Measurements from ENCODE around the gene RDH16. TPM values are rescaled to one million over a fixed set of nuclear protein-coding genes. Genes with fewer than 3 reads are reported as not detected.
"Not testable (repeated sequence)": the region's sequence is repeated elsewhere in the genome, so short reads cannot be mapped to it uniquely, and the experiment has no call there.

Gene RDH16
- total RNA-seq, 1 experiment from 2014 or later, result 0.39 TPM

DNA sequence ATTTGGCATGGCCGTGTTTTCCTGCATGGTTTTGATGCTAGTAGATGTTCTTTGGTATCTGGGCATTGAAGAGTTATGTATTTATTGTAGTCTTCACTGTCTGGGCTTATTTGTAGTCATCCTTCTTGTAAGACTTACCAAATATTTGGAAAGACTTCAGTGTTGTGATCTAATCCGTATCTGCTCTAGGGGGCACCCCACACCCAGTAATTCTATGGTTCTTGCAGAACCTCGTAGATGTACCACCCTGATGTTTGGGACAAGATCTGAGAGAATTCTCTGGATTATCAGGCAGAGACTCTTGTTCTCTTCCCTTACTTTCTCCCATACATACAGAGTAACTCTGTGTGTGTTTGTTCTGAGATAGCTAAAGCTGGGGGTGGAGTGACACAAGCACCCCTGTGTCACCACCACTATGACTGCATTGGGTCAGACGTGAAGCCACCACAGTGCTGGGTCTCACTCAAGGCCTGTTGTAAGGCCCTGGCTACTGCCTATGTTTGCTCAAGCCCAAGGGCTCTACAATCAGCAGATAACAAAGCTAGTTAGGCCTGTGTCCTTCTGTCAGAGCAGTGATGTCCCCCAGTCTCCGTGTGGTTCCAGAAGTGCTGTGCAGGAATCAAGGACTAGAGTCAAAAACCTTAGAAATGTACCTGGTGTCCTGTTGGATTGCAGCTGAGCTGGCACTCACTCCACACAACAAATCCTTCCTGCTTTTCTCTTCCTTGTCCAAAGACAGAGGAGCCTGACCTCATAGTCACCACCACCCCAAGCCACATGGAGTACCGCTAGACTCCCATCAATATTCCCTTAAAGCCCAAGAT is 9.6 kb downstream of the RDH16 start:
- H3K9me3 ChIP-seq, result no peaks in the 10 kb centered on the region; the same call in 1 of the 2 replicates
- Mint-ChIP-seq H3K36me3 (ENCODE audit: insufficient read depth, unreplicated experiment) (no peaks in the 10 kb centered on the region), H3K9me3 (ENCODE audit: unreplicated experiment) (peaks cover 8% of the 10 kb centered on the region), H3K27ac (ENCODE audit: unreplicated experiment) (no peak overlapping the region), H3K4me3 (ENCODE audit: unreplicated experiment) (no peak overlapping the region), H3K27me3 (ENCODE audit: insufficient read depth, unreplicated experiment) (no peaks in the 10 kb centered on the region), H3K4me1 (ENCODE audit: low read depth, unreplicated experiment) (no peaks in the 10 kb centered on the region)
- no TSS peak for BruUV-seq (replicated peaks)
- no peaks in the 10 kb centered on the region for H3K36me3 ChIP-seq (ENCODE audit: control insufficient read depth, insufficient read depth, low read length)
- H3K27me3 ChIP-seq (replicated peaks; ENCODE audit: control insufficient read depth, insufficient read depth, low read length), result no peaks in the 10 kb centered on the region
- intact Hi-C loops (cut with micrococcal nuclease; ENCODE audit: unreplicated experiment), result loop anchor here (1.0 kb wide), 1 partner anchor 39 kb away; no protein-coding TSS in a partner anchor
- peak in 1 of 2 experiments; percentile 50 for DNase-seq
- CTCF ChIA-PET, result no interaction called here
- POLR2A ChIA-PET, result no interaction called here
- no peak overlapping the region for H3K4me3 ChIP-seq (ENCODE audit: low read depth, low read length)
- TF ChIP-seq, protein P1, sequence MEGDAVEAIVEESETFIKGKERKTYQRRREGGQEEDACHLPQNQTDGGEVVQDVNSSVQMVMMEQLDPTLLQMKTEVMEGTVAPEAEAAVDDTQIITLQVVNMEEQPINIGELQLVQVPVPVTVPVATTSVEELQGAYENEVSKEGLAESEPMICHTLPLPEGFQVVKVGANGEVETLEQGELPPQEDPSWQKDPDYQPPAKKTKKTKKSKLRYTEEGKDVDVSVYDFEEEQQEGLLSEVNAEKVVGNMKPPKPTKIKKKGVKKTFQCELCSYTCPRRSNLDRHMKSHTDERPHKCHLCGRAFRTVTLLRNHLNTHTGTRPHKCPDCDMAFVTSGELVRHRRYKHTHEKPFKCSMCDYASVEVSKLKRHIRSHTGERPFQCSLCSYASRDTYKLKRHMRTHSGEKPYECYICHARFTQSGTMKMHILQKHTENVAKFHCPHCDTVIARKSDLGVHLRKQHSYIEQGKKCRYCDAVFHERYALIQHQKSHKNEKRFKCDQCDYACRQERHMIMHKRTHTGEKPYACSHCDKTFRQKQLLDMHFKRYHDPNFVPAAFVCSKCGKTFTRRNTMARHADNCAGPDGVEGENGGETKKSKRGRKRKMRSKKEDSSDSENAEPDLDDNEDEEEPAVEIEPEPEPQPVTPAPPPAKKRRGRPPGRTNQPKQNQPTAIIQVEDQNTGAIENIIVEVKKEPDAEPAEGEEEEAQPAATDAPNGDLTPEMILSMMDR (IDR thresholded peaks at IDR 0.05; ENCODE audit: insufficient read depth in 1 of 2, low read depth in 1 of 2, low read length in 1 of 2, severe bottlenecking in 1 of 2, unreplicated experiment in 1 of 2), result no peak
- no peaks in the 10 kb centered on the region for H3K4me1 ChIP-seq

GRCh38 chr12:56943878-56944277 is 13.5 kb downstream of the RDH16 start:
- ChIA-PET CTCF (no interaction called here), POLR2A (no interaction called here)
- no peaks in the 10 kb centered on the region for H3K27me3 Mint-ChIP-seq (ENCODE audit: insufficient read depth, unreplicated experiment)
- no peak overlapping the region for H3K4me3 ChIP-seq (ENCODE audit: low read depth, low read length)
- no peaks in the 10 kb centered on the region for H3K36me3 Mint-ChIP-seq (ENCODE audit: insufficient read depth, unreplicated experiment)
- no peak overlapping the region for H3K4me3 Mint-ChIP-seq (ENCODE audit: unreplicated experiment)
- no peak for DNase-seq
- TF ChIP-seq, protein P1 (IDR thresholded peaks at IDR 0.05; ENCODE audit: insufficient read depth in 1 of 2, low read depth in 1 of 2, low read length in 1 of 2, severe bottlenecking in 1 of 2, unreplicated experiment in 1 of 2), result no peak
- H3K27ac Mint-ChIP-seq (ENCODE audit: unreplicated experiment), result no peak overlapping the region
- intact Hi-C loops (cut with micrococcal nuclease; ENCODE audit: unreplicated experiment), result no loop called here
- peaks cover 8% of the 10 kb centered on the region; the same call in 1 of the 2 replicates for H3K4me1 ChIP-seq
- no TSS peak for BruUV-seq (replicated peaks)
- no peaks in the 10 kb centered on the region for H3K36me3 ChIP-seq (ENCODE audit: control insufficient read depth, insufficient read depth, low read length)
- no peaks in the 10 kb centered on the region; the same call in 1 of the 2 replicates for H3K9me3 ChIP-seq
- H3K9me3 Mint-ChIP-seq (ENCODE audit: unreplicated experiment), result peaks cover 8% of the 10 kb centered on the region
- no peaks in the 10 kb centered on the region for H3K27me3 ChIP-seq (replicated peaks; ENCODE audit: control insufficient read depth, insufficient read depth, low read length)
- peaks cover 10% of the 10 kb centered on the region for H3K4me1 Mint-ChIP-seq (ENCODE audit: low read depth, unreplicated experiment)

- H3K36me3 Mint-ChIP-seq (ENCODE audit: insufficient read depth, unreplicated experiment); H3K4me3 ChIP-seq (ENCODE audit: low read depth, low read length); H3K36me3 ChIP-seq (ENCODE audit: control insufficient read depth, insufficient read depth, low read length); POLR2A ChIA-PET; H3K9me3 ChIP-seq; H3K27ac Mint-ChIP-seq (ENCODE audit: unreplicated experiment); H3K4me3 Mint-ChIP-seq (ENCODE audit: unreplicated experiment); CTCF ChIA-PET; H3K4me1 ChIP-seq; intact Hi-C loops (cut with micrococcal nuclease; ENCODE audit: unreplicated experiment); H3K27me3 Mint-ChIP-seq (ENCODE audit: insufficient read depth, unreplicated experiment); DNase-seq; H3K27me3 ChIP-seq (replicated peaks; ENCODE audit: control insufficient read depth, insufficient read depth, low read length); H3K9me3 Mint-ChIP-seq (ENCODE audit: unreplicated experiment); BruUV-seq (replicated peaks); H3K4me1 Mint-ChIP-seq (ENCODE audit: low read depth, unreplicated experiment): not testable (repeated sequence)
Observed at GRCh38 chr12:56943374-56943773, 14.0 kb downstream of the RDH16 start.
